ENCODE results near the gene SAMD4A.

Gene SAMD4A

DNA sequence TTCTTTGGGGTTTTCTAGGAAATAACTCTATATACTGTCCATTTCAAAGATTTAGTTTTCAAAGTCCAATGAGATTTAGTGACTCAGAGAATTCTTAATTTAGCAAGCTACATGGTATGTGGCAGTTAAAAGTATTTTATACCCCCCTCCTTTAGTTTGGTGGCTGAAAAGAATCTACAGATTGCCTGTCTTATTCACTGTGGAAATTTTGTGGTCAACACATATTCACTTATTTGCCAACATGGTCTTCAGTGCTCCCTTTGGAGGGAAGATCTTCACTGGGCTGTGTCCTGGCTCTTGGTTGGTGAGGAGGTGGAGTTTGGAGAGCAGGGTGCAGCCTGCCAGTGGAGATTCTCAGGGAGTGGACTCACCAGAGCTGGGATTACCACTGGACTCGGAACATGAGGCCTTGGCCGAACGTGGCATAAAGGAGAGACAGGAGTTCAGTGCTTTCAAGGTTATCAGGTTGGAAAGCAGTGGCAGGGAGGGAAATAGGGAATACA, 39.8 kb downstream of the SAMD4A start:
- no peak overlapping the region for H3K27ac ChIP-seq
- TF ChIP-seq ZFX (IDR thresholded peaks at IDR 0.05) = no peak
- TF ChIP-seq, protein P1, sequence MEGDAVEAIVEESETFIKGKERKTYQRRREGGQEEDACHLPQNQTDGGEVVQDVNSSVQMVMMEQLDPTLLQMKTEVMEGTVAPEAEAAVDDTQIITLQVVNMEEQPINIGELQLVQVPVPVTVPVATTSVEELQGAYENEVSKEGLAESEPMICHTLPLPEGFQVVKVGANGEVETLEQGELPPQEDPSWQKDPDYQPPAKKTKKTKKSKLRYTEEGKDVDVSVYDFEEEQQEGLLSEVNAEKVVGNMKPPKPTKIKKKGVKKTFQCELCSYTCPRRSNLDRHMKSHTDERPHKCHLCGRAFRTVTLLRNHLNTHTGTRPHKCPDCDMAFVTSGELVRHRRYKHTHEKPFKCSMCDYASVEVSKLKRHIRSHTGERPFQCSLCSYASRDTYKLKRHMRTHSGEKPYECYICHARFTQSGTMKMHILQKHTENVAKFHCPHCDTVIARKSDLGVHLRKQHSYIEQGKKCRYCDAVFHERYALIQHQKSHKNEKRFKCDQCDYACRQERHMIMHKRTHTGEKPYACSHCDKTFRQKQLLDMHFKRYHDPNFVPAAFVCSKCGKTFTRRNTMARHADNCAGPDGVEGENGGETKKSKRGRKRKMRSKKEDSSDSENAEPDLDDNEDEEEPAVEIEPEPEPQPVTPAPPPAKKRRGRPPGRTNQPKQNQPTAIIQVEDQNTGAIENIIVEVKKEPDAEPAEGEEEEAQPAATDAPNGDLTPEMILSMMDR (conservative IDR thresholded peaks at IDR 0.05) = no peak

DNA sequence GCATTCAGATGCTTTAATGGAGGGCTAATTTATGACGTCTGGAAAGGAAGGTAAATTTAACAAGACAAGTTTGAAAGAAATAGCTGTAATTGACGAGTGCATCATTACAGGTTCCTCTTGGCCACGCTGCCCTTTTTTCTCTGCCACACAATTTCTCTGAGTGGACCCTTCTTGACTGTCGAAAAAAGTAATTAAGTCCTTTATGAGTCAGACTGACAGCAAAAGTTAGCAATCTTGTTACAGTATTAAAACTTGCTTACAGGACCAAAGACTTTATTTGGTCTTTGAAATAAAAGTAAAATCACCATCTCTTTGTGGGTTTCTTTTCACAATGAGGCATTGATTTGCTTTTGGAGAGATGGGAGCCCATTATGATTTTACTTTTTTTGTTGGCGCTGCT, 42.6 kb downstream of the SAMD4A start:
- no peak for TF ChIP-seq ZFX (IDR thresholded peaks at IDR 0.05)
- TF ChIP-seq, protein P1 (conservative IDR thresholded peaks at IDR 0.05) = no peak
- H3K27ac ChIP-seq = no peak overlapping the region

DNA sequence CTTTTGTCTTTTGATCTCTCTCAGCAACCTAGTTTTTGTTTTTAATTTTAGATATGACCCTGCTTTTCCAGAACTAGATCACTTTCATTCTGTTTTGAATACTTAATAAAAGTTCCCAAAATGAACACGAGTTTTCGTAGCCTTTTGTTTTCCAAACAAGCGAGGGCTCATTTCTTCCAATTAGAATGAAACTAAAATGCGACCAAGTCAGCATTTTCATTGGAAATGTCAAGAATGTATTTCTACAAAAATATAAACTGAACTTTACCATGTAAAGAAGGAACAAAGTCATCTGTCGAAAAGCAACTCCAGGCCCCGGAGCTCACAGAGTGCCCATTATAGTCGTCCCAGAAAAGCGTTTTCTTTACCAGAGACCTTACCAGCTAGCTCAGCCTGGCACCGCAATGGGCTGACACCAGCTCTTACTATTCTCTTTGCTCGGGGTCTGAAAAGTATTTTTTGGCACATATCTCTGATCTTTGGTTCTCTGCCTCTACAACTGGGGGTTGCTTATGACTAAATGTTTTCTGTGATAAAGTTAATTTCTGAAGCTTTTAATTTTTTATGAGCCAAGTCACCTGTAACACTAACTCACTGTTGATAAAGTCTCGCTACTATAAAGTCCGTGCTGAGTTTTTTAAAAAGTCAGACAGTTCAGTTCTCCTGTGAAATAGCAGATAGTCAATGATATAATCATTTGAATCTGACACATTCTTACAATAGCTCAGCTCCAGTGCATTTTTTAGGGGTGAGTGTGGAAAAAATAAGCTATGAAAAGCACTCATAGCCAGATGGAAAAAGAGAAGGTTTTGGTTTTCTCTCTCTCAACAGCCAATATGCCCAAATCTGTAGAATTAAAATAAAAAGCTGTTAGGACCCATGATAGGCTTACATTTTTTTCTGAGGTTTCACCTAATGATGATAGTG, 43.4 kb downstream of the SAMD4A start:
- TF ChIP-seq ZFX (IDR thresholded peaks at IDR 0.05) = no peak
- TF ChIP-seq, protein P1 (conservative IDR thresholded peaks at IDR 0.05) = no peak
- H3K27ac ChIP-seq = no peak overlapping the region

DNA sequence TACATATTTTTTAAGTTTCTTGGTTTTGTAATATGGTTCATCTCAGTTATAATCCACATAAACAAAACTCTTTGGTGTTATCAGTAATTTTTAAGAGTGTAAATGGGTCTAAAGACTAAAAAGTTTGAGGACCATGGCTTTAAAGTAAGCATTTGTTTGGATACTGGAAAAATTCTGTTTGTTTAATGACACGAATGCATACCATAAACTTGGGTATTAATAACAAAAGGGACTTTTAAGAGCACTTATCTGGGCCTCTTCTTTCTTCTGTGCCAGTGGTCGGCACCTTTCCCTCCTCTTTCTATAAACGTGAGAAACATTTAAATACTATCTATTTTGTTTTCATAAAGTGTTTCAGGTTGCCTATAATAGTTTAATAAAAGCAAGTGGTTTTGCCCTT, 47.4 kb downstream of the SAMD4A start:
- TF ChIP-seq, protein P1 (conservative IDR thresholded peaks at IDR 0.05) = no peak
- no peak for TF ChIP-seq ZFX (IDR thresholded peaks at IDR 0.05)
- H3K27ac ChIP-seq = no peak overlapping the region

DNA sequence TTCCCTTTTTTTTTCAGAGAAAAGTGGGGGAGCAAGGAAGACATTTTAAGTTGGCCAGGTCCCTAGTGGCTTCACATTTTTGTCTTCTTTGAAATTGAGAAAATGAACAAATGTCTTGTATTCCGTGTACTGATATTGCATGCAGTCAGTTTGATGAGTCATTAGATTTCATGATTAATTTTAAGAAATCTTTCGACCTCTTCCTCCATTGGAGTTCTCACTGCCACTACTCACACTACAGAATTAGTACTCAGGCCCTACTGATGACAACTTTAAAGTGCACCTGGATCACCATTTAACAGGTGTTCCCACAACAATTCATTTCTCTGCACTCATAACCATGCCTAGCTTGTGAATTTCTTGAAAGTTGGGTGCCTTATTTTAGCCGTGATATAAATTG, 50.5 kb downstream of the SAMD4A start:
- TF ChIP-seq, protein P1 (conservative IDR thresholded peaks at IDR 0.05) = no peak
- no peak for TF ChIP-seq ZFX (IDR thresholded peaks at IDR 0.05)
- H3K27ac ChIP-seq = no peak overlapping the region

DNA sequence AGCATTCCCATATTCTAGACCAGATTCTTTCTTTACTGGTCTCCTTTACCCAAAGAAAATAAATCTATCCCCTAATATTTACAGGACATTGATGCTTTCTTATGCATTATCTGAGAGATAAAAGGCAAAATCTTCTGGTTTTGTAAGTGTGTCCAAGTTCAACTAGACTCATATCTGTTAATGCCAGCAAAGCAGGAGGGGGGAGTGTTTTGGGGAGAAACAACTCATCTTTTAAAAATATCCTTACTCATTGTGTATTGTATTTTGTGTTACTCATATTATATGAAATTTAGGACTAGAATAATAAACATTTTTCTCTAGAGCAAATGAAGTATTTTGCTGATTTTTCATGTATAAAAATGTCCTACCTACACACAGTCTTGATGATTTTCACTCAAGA, 54.8 kb downstream of the SAMD4A start:
- TF ChIP-seq, protein P1 (conservative IDR thresholded peaks at IDR 0.05) = no peak
- no peak for TF ChIP-seq ZFX (IDR thresholded peaks at IDR 0.05)
- no peak overlapping the region for H3K27ac ChIP-seq

DNA sequence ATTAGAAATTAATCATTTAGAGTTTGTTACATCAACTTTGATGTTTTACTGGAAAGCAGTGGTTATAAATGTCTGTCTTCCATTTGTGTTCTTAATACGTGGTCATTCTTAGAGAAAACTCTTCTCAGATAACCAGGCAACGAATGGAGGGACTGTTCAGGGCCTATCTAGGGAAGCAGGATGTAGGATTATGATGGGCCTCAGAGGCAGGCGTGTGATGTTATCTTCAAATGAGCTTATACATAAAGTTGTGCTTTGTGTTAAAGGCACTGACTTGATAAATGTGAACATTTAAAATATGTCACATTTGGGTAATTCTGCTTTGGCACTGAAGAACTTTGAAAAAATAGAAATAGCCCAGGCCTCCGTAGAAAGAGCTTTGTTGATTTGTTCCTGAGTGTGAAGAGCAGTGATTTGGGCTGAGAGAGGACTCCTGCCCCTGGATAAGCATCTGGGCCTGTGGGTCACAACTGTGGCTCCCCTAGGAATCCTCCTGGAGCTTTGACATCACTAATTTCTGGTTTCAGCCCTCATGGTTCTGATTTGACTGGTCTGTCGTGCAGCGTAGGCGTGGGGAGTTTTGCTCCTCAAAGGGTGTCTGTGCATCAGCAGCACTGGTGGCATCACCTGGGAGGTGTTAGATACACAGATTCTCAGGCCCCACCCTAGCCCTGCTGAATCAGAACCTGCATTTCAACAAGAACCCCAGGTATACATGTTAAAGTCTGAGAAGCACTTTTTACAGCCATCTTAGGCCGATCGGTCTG, 55.4 kb downstream of the SAMD4A start:
- TF ChIP-seq, protein P1 (conservative IDR thresholded peaks at IDR 0.05) = no peak
- no peak for TF ChIP-seq ZFX (IDR thresholded peaks at IDR 0.05)
- no peak overlapping the region for H3K27ac ChIP-seq

Data from C4-2B (cell line).